ENCODE measurements around the gene HOXB5.

GRCh38 chr17:48601539-48602425, 8.2 kb upstream of the HOXB5 start:
- no peak for TF ChIP-seq CTCF (IDR thresholded peaks at IDR 0.05)
- no peak for TF ChIP-seq POLR2A (IDR thresholded peaks at IDR 0.05)
